HL-60 (cell line): Measurements from ENCODE around the gene CCDC30.

ENCODE experiments used
- GABPA ChIP-seq: IDR thresholded peaks from 2 replicates; pipeline ENCODE4 v1.6.1; 2012; ENCODE audit warnings: low read depth
- POLR2AphosphoS5 ChIP-seq: IDR thresholded peaks from 2 replicates; pipeline ENCODE4 v1.6.1; 2012; ENCODE audit warnings: low read depth
- REST ChIP-seq: IDR thresholded peaks from 2 replicates; pipeline ENCODE4 v1.6.1; 2012; ENCODE audit warnings: low read depth; ENCODE audit not compliant: insufficient replicate concordance
- SPI1 ChIP-seq: IDR thresholded peaks from 2 replicates; pipeline ENCODE4 v1.6.1; 2012; ENCODE audit warnings: low read depth, mild to moderate bottlenecking, borderline replicate concordance
- TF ChIP-seq, protein P1 (sequence below): IDR thresholded peaks from one replicate; pipeline ENCODE4 v1.5.1; 2011; ENCODE audit warnings: low read length, control low read depth, inconsistent platforms; ENCODE audit not compliant: insufficient read depth

DNA sequence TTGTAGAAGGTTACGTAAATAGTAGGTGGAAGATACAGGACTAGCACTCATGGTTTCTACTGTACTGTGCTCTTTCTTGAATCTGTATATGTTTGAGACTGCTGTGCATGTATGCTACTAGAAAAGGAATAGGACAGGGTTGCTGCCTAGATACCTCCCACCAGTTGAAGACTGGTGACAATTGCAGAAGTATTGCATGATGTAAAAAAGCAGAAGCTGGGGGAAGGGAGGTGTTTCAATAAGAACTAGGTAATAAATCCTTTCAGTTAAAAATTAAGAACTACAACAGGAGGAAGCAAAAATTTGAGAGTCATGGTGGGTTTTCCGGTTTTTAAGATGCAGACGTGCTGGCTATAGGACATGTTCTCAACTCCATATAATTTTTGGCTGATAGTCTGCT, 88.1 kb downstream of the CCDC30 start:
- TF ChIP-seq, protein P1, sequence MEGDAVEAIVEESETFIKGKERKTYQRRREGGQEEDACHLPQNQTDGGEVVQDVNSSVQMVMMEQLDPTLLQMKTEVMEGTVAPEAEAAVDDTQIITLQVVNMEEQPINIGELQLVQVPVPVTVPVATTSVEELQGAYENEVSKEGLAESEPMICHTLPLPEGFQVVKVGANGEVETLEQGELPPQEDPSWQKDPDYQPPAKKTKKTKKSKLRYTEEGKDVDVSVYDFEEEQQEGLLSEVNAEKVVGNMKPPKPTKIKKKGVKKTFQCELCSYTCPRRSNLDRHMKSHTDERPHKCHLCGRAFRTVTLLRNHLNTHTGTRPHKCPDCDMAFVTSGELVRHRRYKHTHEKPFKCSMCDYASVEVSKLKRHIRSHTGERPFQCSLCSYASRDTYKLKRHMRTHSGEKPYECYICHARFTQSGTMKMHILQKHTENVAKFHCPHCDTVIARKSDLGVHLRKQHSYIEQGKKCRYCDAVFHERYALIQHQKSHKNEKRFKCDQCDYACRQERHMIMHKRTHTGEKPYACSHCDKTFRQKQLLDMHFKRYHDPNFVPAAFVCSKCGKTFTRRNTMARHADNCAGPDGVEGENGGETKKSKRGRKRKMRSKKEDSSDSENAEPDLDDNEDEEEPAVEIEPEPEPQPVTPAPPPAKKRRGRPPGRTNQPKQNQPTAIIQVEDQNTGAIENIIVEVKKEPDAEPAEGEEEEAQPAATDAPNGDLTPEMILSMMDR, result no peak
- TF ChIP-seq GABPA (no peak), REST (no peak), POLR2AphosphoS5 (no peak), SPI1 (peak; percentile 74; the same call in 1 of the 2 replicates)
